Heart right ventricle (tissue), 16 donors: ENCODE measurements around the gene LMX1B. TPM values are rescaled to one million over a fixed set of nuclear protein-coding genes. Genes with fewer than 3 reads are reported as not detected.
A peak's percentile ranks its signal among the peaks of the same experiment; 100 is the strongest.

ENCODE experiments used
- ATAC-seq, 8 donors: fragments of 200-7000 bp; cut with Tn5 transposase; one replicate each; pipeline ENCODE4 v1.9.1; 2020; ENCODE audit warnings: mild to moderate bottlenecking in 8 of 8, moderate library complexity in 8 of 8, moderate number of reproducible peaks in 1 of 8
- DNase-seq, 2 donors: peaks; one replicate each; pipeline ENCODE4 v3.0.0-alpha.2; 2020
- H3K27ac ChIP-seq, 10 donors: fragments of 200-600 bp; sonication (generic) in 2 of 10; one replicate each; pipeline versions ENCODE4 v1.5.0 to v1.8.0; 2020 to 2022; ENCODE audit warnings: mild to moderate bottlenecking in 3 of 10
- H3K27me3 ChIP-seq, 7 donors: fragments of 200-600 bp; one replicate each; pipeline ENCODE4 v1.8.0; 2021 to 2022; ENCODE audit warnings: mild to moderate bottlenecking in 2 of 7
- H3K36me3 ChIP-seq, 9 donors: fragments of 200-600 bp; sonication (generic) in 1 of 9; one replicate each; pipeline versions ENCODE4 v1.5.0 to v1.8.0; 2020 to 2022; ENCODE audit warnings: mild to moderate bottlenecking in 2 of 9
- H3K4me1 ChIP-seq, 9 donors: fragments of 200-600 bp; sonication (generic) in 1 of 9; one replicate each; pipeline versions ENCODE4 v1.5.0 to v1.8.0; 2020 to 2022; ENCODE audit warnings: mild to moderate bottlenecking in 4 of 9
- H3K4me3 ChIP-seq, 10 donors: fragments of 200-600 bp; sonication (generic) in 2 of 10; one replicate each; pipeline versions ENCODE4 v1.5.0 to v1.8.0; 2020 to 2022; ENCODE audit warnings: mild to moderate bottlenecking in 7 of 10, moderate library complexity in 2 of 10
- H3K9me3 ChIP-seq, 11 donors: fragments of 200-600 bp in 10 of 11; sonication (generic) in 2 of 11; one replicate each; pipeline versions ENCODE4 v1.5.0 to v1.8.0; 2013 to 2022; ENCODE audit warnings: mild to moderate bottlenecking in 2 of 11, control low read depth in 1 of 11, moderate library complexity in 1 of 11
- CTCF ChIP-seq, 9 donors: fragments of 200-600 bp; sonication (generic) in 2 of 9; IDR thresholded peaks; one replicate each; pipeline versions ENCODE4 v1.5.0 to v1.8.0; 2021 to 2022; ENCODE audit warnings: antibody characterized with exemption in 9 of 9, mild to moderate bottlenecking in 5 of 9, moderate library complexity in 1 of 9
- WGBS, 2 donors: extraction: QIAGEN DNeasy Blood & Tissue Kit; methylation state at CpG; one replicate each; pipeline ENCODE4 v1.1.7; 2013; ENCODE audit warnings: inconsistent platforms in 1 of 2; 5-methylcytosine and 5-hydroxymethylcytosine counted together
- intact Hi-C, 10 donors: fragments of 100-400 bp; cut with DNase I; formaldehyde crosslinking; loops; one replicate each; pipeline versions ENCODE4 v1.11.1 to v1.14.2; 2022
- polyA plus RNA-seq, 2 donors: library from polyadenylated mRNA; stranded (reverse); fragments of 200-250 nt; gene quantifications; one replicate each; pipeline ENCODE4 v1.2.3, GENCODE V29; 2013
- total RNA-seq, 10 donors: library from RNA; stranded (reverse); fragmentation: NEBNext Ultra II Directional in 3 of 10; extraction: Animal tissue kit (Norgen Biotek cat#: 25700) in 3 of 10; gene quantifications; one replicate each; pipeline versions ENCODE4 v1.2.1 to v1.2.4, GENCODE V29; 2021 to 2023
- donor health status: Arrhythmogenic right ventricular cardiomyopathy.
- donor health status: ischemic (EF 13 %, LVEDD 7.1; RV severe dilation, severe dysfunction).
- donor health status: healthy with polysubstance abuse.
- donor health status: DM: no; HTN: yes; CAD: no.
- donor health status: DM: no; HTN: no; CAD: no.
- donor health status: ischemic (EF 25% LVEDD 6.9; RV normal size, moderate dysfunction).
- donor health status: ischemic (EF 25% LVEDD 5.7; RV mildly dilated, moderate dysfunction).
- donor health status: healthy.
- donor health status: DM: yes; HTN: yes; CAD: no.
- donor health status: Ischemic cardiomyopathy.
- donor health status: ischemic (EF 35%, LVEDD 5.7; RV mildly dilated, moderate dysfunction).
- donor health status: nonischemic (EF 11% LVEDD 7.7; RV severe dilation, severe dysfunction).
- donor health status: DM: yes; HTN: yes; CAD: no.
- donor health status: PGD.
- donor health status: ischemic (EF 29% LVEDD 5.4; RV normal size, mild dysfunction).
- donor health status: nonischemic (EF 23%, LVEDD 6.1; RV moderate dilation, normal function).

The LMX1B gene
- total and polyA plus RNA-seq, 12 donors = 0.25 to 0.97 (median 0.37) TPM

- ATAC-seq (no peak), DNase-seq (no peak)
- H3K27ac ChIP-seq = no peak overlapping the region
- no peaks in the 10 kb centered on the region for H3K36me3 ChIP-seq
- TF ChIP-seq CTCF (IDR thresholded peaks at IDR 0.05) = no peak
- no peaks in the 10 kb centered on the region for H3K9me3 ChIP-seq
- WGBS, 2 donors = 17 to 19% methylated on average over 27 of the region's 27 CpGs
- H3K27me3 ChIP-seq = peaks cover 24 to 100% (median 100%) of the 10 kb centered on the region in 7 donors
- peak overlapping the region in 1 of 10 donors; percentile 46 for H3K4me3 ChIP-seq
- H3K4me1 ChIP-seq = peaks cover 0 to 35% (median 22%) of the 10 kb centered on the region in 9 donors
- intact Hi-C loops = loop anchor here in 1 of 10 donors (10.0 kb wide), 1 partner anchor 160 kb away; no protein-coding TSS in a partner anchor
These were observed 11.2 kb downstream of the LMX1B start for GRCh38 chr9:126624912-126625311.

GRCh38 chr9:126625329-126626126 is 11.8 kb downstream of the LMX1B start:
- WGBS, 2 donors = 9 to 12% methylated on average over 61 to 64 of the region's 64 CpGs
- DNase-seq = no peak
- Histone ChIP-seq H3K4me3 (peak overlapping the region in 9 of 10 donors; percentile 16 to 53 (median 46)), H3K9me3 (no peaks in the 10 kb centered on the region), H3K27me3 (peaks cover 24 to 100% (median 100%) of the 10 kb centered on the region in 7 donors), H3K27ac (no peak overlapping the region), H3K4me1 (peaks cover 0 to 35% (median 22%) of the 10 kb centered on the region in 9 donors), H3K36me3 (no peaks in the 10 kb centered on the region)
- intact Hi-C loops = loop anchor here in 1 of 10 donors (10.0 kb wide), 1 partner anchor 159 kb away; no protein-coding TSS in a partner anchor
- TF ChIP-seq CTCF (IDR thresholded peaks at IDR 0.05) = no peak
- peak in 3 of 8 donors; percentile 8 to 12 (median 12) for ATAC-seq

GRCh38 chr9:126626127-126626925 is 12.6 kb downstream of the LMX1B start:
- intact Hi-C loops = loop anchor here in 1 of 10 donors (10.0 kb wide), 1 partner anchor 158 kb away; no protein-coding TSS in a partner anchor
- no peaks in the 10 kb centered on the region for H3K9me3 ChIP-seq
- no peak for TF ChIP-seq CTCF (IDR thresholded peaks at IDR 0.05)
- ATAC-seq (peak in 6 of 8 donors; percentile 21 to 43 (median 28)), DNase-seq (no peak)
- peak overlapping the region in 9 of 10 donors; percentile 16 to 53 (median 46) for H3K4me3 ChIP-seq
- peaks cover 24 to 100% (median 100%) of the 10 kb centered on the region in 7 donors for H3K27me3 ChIP-seq
- H3K27ac ChIP-seq = no peak overlapping the region
- H3K4me1 ChIP-seq = peaks cover 0 to 35% (median 22%) of the 10 kb centered on the region in 9 donors
- 16 to 17% methylated on average over 56 of the region's 56 CpGs for WGBS, 2 donors
- no peaks in the 10 kb centered on the region for H3K36me3 ChIP-seq

- peak in 1 of 8 donors; percentile 22 for ATAC-seq
- intact Hi-C loops = loop anchor here in 1 of 10 donors (10.0 kb wide), 1 partner anchor 158 kb away; no protein-coding TSS in a partner anchor
- Histone ChIP-seq H3K27ac (no peak overlapping the region), H3K4me3 (peak overlapping the region in 3 of 10 donors; percentile 46 to 53 (median 51)), H3K9me3 (no peaks in the 10 kb centered on the region), H3K27me3 (peaks cover 24 to 100% (median 99%) of the 10 kb centered on the region in 7 donors), H3K4me1 (peaks cover 0 to 35% (median 22%) of the 10 kb centered on the region in 9 donors), H3K36me3 (no peaks in the 10 kb centered on the region)
- whole genome bisulfite sequencing, 2 donors = 32 to 33% methylated on average over 14 of the region's 14 CpGs
- no peak for DNase-seq
- TF ChIP-seq CTCF (IDR thresholded peaks at IDR 0.05) = no peak
These were observed 13.2 kb downstream of the LMX1B start for GRCh38 chr9:126626926-126627233.
